ENCODE measurements around the gene ANKRD40.
"Not testable (repeated sequence)": the region's sequence is repeated elsewhere in the genome, so short reads cannot be mapped to it uniquely, and the experiment has no call there.

ANKRD40 gene

GRCh38 chr17:50707289-50708049 lies at the start of gene ANKRD40:
Gene ANKRD40, minus strand, starts transcription at chr17:50707914. Its CDS starts 260 bp downstream, at chr17:50707654.
- no peak for DNase-seq

DNA sequence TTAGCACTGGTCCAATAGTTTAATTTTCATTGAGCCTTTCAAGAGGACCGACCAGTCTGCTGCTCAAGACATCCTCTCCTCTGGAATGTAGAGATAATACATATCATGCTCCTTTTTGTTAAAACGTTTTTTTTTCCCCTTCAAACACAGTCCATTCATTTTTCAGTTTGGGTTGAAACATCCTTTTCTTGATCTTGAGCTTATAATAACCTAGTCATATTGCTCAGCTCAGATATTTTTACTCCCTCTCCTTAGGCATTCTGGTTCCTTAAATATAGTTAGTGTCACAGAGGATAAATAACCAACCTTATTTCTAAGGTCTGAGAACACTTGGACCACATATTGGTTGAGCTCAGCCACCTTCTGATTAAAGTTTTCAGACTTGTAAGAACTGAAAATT lies 46.8 kb upstream of the ANKRD40 start:
- no peak for DNase-seq

GRCh38 chr17:50749245-50749644 lies 41.5 kb upstream of the ANKRD40 start:
- no peak for DNase-seq

GRCh38 chr17:50745631-50746030 lies 37.9 kb upstream of the ANKRD40 start:
- DNase-seq: no peak

DNA sequence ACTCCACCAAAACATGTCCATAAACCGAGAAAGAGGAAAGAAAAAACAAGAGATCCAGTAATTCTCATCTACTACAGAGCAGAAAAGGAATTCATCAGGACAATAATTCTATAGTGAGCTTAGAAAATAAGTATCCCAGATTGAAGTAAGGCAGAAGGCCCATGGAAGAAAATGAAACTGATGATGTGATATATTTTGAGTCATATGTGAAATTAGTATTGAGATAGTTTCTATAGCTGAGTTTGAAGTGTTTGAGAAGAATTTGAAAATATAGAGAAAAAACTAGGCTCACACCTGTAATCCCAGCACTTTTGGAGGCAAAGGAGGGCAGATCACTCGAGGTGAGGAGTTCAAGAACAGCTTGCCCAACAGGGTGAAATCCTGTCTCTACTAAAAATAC lies 31.4 kb upstream of the ANKRD40 start:
- no peak for DNase-seq

- DNase-seq: no peak
Observed at GRCh38 chr17:50737118-50737698, 29.5 kb upstream of the ANKRD40 start.

DNA sequence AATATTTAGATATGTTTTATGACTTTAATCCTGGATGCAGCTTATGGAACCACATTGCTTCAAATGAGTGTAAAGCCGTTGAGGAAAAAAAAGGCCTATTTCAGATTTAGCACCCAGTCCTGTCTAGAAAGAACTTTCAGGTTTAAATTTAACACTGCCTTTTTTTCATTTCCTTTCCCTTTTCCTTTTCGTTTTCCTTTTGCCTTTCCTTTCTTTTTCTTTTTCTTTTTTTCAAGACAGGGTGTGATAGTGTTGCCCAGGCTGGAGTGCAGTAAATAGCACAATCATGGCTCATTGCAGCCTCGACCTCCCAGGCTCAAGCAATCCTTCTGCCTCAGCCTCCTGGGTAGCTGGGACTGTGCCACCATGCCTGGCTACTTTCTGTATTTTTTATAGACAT lies 27.6 kb upstream of the ANKRD40 start:
- DNase-seq: no peak

DNA sequence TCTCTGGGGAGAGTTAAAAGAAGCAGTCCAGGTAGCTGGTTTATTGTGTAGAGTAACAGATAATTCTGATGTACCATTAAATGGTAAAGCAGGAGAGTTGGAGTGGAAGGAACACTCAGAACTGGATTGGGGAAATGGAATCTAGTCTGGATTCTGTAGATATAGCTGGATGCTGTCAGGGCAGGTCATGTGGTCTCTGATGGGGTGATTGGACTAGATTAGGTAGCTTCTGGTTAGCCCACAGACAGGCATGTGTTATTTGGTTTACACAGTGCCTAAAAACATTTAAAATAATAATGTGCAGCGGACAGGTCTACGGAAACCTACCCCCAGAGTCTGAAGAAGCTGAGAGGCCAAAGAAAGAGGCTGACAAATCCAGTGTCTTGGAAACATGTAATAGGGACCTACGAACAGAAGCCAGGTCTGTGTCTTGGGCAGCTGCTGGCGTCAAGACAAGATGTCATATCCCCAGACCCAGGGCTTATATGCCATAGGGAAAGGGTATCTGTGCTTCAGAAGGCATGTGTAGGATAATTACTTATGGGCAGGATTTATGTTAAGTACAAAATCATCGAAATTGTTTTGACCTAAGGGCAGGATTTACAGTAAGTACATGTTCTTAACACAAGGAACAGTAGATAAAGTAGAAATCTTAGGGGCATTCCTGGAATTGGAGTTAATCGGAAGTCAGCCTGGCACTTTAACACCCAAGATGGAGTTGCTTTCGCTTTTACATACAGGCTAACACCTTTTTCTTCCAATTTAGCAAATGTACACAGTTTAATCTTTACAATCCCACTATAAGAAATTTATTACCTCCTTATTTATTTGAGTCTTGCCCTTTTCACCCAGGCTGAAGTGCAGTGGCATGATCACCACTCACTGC lies 24.1 kb upstream of the ANKRD40 start:
- no peak for DNase-seq

GRCh38 chr17:50728881-50729765 lies 21.4 kb upstream of the ANKRD40 start:
- no peak for DNase-seq

DNA sequence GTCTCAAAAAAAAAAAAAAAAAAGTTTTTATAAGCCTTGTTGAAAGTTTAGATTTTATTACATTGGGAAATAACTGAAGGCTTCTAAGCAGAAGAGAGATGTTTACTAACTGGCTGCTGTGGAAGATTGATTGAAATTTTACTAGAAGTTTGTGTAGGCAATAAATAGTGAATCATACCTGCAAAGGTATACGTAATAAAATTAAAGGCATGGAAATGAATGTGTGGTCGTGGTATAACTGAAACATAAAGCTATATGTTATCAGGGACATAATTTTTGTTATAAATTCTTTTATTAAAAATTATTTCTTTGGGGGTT lies 20.4 kb upstream of the ANKRD40 start:
- no peak for DNase-seq

DNA sequence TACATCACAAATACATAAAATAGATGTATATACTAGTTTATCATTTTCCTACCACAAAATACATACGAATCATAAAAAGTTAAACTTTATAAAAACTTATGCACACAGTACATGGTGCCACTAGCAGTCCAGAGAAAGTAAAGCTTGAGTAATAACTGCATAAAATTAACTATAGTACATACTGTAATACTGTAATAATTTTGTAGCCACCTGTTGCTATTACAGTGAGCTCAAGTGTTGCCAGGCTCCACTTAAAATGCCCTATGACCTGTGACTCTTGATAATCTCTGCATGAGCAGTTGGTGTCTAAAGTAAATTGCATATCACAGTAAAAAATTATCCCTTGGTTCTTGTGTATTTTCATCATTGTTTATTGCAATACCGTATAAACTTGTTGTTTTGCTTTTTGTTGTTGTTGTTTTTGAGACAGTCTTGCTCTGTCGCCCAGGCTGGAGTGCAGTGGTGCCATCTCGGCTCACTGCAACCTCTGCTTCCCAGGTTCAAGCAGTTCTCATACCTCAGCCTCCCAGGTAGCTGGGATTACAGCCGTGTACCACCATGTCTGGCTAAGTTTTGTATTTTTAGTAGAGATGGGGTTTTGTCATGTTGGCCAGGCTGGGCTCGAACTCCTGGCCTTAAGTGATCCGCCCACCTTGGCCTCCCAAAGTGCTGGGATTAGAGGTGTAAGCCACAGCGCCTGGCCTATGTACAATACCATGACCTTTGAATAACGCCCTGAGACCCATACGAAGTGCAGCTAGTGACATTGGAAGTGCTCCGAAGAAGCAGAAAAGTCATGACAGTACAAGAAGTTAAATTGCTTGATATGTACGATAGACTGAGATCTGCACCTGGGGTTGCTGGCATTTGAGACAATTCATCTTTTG lies 18.3 kb upstream of the ANKRD40 start:
- no peak for DNase-seq

GRCh38 chr17:50724622-50725021 lies 16.9 kb upstream of the ANKRD40 start:
- not testable (repeated sequence) for DNase-seq

DNA sequence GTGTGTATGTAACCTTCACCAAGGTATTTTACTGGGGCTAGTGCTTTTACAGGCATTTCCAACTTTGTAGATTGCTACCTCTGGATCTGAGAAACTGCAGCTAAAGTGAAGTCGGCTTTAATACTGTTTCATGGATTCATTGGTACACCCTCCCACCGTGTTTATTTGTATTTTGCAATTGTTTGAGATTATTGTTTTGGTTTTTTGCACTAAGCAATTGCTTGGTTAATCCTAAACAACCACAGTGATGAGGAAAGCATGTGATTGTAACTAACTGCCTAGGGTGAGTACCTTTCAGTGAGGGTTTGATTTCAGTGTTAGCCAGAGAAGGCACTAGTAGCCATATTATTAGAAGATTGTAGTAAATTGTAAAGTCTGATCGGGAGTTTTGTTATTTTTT lies 15.0 kb upstream of the ANKRD40 start:
- no peak for DNase-seq

DNA sequence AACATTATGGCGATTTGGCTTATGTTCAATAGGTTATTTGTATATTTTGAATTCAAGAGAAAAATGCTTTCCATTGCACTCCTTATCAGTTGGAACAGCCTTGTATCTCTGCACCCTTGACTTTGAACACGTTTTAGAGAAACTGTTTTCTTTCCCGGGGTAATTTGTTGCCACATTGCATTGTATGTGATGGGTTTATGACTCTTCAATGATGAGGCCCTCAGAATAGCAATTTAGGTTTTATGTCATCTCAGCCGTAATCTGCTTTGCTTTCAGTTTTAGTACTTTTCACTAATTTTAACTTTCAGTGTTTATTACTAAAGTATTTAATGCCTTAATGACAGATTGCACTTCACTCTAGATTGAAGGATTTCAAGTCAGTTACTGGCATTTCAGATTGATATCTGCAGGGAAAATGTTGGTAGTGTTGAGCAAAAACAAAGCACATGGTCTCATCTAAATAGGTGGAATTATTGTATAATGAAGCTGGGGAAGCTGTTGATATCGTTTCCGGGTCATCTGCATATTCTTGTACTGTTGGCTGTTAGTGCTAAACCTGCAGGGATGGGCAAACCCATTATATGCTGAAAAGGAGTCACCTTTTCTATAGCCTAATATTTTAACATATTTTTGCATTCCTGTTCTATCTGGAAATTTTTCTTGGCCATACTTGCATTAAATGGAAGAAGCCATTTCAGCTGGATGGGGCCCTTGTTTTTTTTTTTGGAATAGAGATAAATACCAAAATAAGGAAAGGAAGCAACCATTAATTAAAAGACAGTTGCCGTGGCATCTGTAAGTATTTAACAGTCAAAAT lies 13.7 kb upstream of the ANKRD40 start:
- DNase-seq: no peak

DNA sequence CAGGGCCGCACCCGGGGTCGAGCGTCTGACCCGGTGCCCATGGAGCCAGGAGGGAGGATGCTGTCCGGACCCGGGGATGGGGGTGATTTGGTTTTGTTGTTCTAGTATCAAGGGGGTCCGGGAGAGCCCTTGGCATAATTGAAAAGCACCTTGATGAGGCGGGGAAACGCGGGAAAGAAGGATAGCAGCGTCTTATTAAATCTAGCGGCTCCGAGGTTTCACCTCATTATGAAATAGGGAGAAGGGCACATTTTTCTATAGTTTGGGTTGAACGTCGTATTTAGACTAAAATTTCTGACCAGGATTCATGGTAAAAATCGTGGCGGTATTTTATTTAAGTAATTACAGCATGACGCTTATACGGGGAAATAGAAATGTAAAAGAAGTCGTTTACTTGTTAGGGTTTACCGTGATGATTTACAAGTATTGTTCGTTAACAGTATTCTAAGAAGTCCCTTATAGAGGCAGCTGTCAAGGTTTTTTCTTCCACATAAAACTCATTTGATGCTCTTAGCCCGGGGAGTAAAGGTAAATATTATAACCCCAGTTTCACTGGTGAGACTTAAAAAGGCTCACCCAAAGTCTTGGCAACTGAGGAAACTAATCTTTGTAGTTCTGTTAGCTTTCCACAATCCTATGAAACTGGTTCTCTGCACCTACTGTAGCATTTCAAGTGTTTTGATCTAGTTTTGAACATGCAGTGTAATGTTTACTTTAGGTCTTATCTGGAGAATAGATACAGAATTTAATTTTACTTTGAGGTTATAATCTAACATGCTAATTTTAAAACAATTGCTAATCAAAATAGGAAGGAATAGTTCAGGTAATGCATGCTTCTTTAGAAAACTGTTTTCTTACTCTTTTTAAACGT lies 12.4 kb upstream of the ANKRD40 start:
- no peak for DNase-seq

DNA sequence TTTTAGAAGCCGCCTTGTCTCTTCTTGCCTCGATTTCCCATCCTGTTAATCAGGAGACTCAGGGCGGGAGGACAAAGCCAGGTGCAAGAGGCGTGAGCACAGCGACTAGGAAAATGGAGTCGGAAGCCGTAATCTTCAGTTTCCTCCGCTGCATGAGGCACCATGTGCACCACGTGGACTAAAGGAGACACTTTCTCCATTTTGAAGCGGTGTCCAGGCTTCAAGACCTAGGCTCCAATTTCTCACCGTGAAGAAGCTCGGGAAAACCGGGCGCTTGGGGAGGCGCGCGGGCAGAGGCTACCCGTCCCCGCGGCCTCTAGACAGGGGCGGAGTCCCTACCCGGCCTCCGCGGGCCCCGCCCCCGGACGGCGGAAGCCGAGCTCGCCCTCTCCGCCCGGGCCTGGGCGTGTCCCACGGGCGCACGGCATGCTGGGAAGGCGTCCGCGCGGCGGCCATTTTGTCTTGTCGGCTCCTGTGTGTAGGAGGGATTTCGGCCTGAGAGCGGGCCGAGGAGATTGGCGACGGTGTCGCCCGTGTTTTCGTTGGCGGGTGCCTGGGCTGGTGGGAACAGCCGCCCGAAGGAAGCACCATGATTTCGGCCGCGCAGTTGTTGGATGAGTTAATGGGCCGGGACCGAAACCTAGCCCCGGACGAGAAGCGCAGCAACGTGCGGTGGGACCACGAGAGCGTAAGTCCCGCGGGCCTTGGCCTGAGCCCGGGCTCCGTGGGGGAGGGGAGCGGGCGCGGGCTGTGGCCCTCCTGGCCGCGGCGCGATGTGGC lies 11.6 kb upstream of the ANKRD40 start, which contains the start of gene LUC7L3:
Gene LUC7L3, plus strand, starts transcription at position 460 of the 780 bp plus-strand sequence. Its CDS starts 130 bp downstream, at position 590.
- no peak for DNase-seq

DNA sequence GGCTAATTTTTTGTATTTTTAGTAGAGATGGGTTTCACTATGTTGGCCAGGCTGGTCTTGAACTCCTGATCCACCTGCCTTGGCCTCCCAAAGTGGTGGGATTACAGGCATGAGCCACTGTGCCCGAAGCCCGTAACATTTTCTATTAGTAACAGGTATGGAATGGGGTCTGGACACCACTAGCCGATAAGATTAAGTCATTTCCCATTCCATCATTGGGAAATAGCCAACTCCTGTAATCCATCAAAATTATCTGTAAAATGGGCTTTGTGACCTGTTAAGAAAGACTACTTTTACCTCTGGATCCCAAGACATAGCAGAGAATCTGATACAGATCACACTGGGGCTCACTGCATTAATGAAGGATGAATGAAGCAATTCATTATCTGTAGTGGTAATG lies 7.8 kb upstream of the ANKRD40 start:
- DNase-seq: no peak

DNA sequence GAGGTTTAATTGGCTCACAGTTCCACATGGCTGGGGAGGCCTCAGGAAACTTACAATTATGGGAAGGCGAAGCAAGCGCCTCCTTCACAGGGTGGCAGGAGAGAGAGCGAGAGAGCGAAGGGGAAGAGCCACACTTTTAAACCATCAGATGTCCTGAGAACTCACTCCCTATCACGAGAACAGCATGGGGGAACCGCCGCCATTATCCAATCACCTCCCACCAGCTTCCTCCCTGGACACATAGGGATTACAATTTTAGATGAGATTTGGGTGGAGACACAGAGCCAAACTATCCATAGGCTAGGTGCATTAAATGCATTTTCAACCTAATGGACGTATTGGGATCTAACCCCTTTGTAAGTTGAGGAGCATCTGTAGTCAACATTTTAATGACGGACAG lies 4.9 kb upstream of the ANKRD40 start:
- no peak for DNase-seq

GRCh38 chr17:50710650-50711049 lies 2.9 kb upstream of the ANKRD40 start:
- no peak for DNase-seq
